ENCODE results near the gene PTPN3.

PTPN3 gene

GRCh38 chr9:109476642-109477257 is 21.4 kb downstream of the PTPN3 start:
- H3K9me3 Mint-ChIP-seq = no peaks in the 10 kb centered on the region
- H3K4me1 Mint-ChIP-seq (ENCODE audit: low read depth) = peaks cover 7% of the 10 kb centered on the region
- no peak overlapping the region for H3K4me3 Mint-ChIP-seq
- peaks cover 27% of the 10 kb centered on the region for H3K27me3 Mint-ChIP-seq (ENCODE audit: low read depth)
- no peaks in the 10 kb centered on the region for H3K36me3 Mint-ChIP-seq (ENCODE audit: low read depth)
- H3K27ac Mint-ChIP-seq = no peak overlapping the region
- DNase-seq (ENCODE audit: low spot score) = no peak

- H3K27ac Mint-ChIP-seq = no peak overlapping the region
- H3K4me1 Mint-ChIP-seq (ENCODE audit: low read depth) = peaks cover 7% of the 10 kb centered on the region
- no peaks in the 10 kb centered on the region for H3K9me3 Mint-ChIP-seq
- no peaks in the 10 kb centered on the region for H3K36me3 Mint-ChIP-seq (ENCODE audit: low read depth)
- DNase-seq (ENCODE audit: low spot score) = no peak
- H3K27me3 Mint-ChIP-seq (ENCODE audit: low read depth) = peaks cover 34% of the 10 kb centered on the region
- no peak overlapping the region for H3K4me3 Mint-ChIP-seq
Measured at GRCh38 chr9:109475526-109475925, 22.6 kb downstream of the PTPN3 start.

DNA sequence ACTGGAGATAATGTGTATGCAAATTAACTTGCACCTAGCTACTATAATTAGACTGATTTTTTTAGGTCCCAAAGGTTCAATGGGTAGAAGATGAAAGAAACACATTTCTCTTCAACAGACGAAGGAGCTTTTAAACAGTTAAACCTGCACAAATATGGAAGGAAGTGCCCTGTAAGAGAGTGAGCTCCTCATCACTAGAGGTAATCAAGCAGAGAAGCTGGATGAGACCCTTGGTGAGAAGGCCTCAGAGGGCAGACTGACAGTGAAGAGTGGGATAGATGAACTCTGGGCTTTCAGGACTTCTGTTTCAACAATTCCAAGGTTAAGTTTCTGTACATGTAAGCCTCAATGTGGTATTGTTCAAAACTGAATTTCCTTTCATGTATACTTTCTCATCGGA is 23.2 kb downstream of the PTPN3 start:
- no peaks in the 10 kb centered on the region for H3K9me3 Mint-ChIP-seq
- H3K4me1 Mint-ChIP-seq (ENCODE audit: low read depth) = peaks cover 5% of the 10 kb centered on the region

GRCh38 chr9:109474170-109474569 is 23.9 kb downstream of the PTPN3 start:
- Mint-ChIP-seq H3K4me3 (no peak overlapping the region), H3K9me3 (no peaks in the 10 kb centered on the region), H3K4me1 (ENCODE audit: low read depth) (no peaks in the 10 kb centered on the region), H3K27ac (no peak overlapping the region), H3K27me3 (ENCODE audit: low read depth) (peaks cover 34% of the 10 kb centered on the region), H3K36me3 (ENCODE audit: low read depth) (no peaks in the 10 kb centered on the region)
- DNase-seq (ENCODE audit: low spot score) = no peak

More for the DNA sequence above, 23.2 kb downstream of the PTPN3 start:
- Mint-ChIP-seq H3K4me3 (no peak overlapping the region), H3K27ac (no peak overlapping the region), H3K27me3 (ENCODE audit: low read depth) (peaks cover 34% of the 10 kb centered on the region), H3K36me3 (ENCODE audit: low read depth) (no peaks in the 10 kb centered on the region)
- no peak for DNase-seq (ENCODE audit: low spot score)

GRCh38 chr9:109473329-109473728 is 24.8 kb downstream of the PTPN3 start:
- DNase-seq (ENCODE audit: low spot score) = no peak
- Mint-ChIP-seq H3K9me3 (no peaks in the 10 kb centered on the region), H3K4me3 (no peak overlapping the region), H3K27me3 (ENCODE audit: low read depth) (peaks cover 34% of the 10 kb centered on the region), H3K4me1 (ENCODE audit: low read depth) (peaks cover 3% of the 10 kb centered on the region), H3K27ac (no peak overlapping the region), H3K36me3 (ENCODE audit: low read depth) (no peaks in the 10 kb centered on the region)

- H3K27ac Mint-ChIP-seq = no peak overlapping the region
- H3K9me3 Mint-ChIP-seq = no peaks in the 10 kb centered on the region
- H3K4me1 Mint-ChIP-seq (ENCODE audit: low read depth) = peaks cover 17% of the 10 kb centered on the region
- peaks cover 27% of the 10 kb centered on the region for H3K27me3 Mint-ChIP-seq (ENCODE audit: low read depth)
- H3K36me3 Mint-ChIP-seq (ENCODE audit: low read depth) = no peaks in the 10 kb centered on the region
- no peak overlapping the region for H3K4me3 Mint-ChIP-seq
- no peak for DNase-seq (ENCODE audit: low spot score)
Measured at GRCh38 chr9:109471475-109472393, 26.4 kb downstream of the PTPN3 start.

DNA sequence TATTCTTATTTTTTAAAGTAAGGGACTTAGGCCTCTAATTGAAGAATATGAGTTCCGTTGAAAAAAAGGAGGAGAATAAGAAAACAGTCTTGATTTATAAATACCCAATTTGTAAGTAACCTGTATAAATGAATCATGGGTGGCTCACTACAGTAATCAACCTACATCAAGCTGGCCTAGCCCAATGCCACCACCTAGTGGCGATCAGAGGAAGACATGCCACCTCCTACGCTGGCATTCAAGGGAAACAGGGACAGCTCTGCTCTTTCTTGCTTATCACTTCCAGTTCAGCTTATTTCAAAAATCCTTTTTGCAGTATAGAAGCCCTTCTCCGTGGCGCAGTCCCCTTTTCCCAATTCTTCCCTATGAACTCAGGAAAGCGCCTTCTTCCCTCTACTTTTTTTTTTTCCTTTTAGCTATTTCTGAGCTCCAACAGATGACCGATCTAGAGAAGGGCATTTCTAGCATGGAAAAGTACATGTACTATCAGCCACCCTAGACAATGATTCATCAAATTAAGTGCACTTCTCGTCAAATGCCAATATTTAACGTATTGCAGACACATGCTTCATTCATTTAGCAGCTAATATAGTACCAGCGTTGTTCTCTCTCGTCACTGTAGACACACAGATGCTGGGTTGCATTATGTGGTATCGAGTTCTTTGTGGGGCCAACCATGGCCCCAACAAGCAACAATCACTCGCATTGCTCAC is 28.3 kb downstream of the PTPN3 start:
- H3K4me1 Mint-ChIP-seq (ENCODE audit: low read depth) = peaks cover 31% of the 10 kb centered on the region
- DNase-seq (ENCODE audit: low spot score) = peak; percentile 73
- H3K36me3 Mint-ChIP-seq (ENCODE audit: low read depth) = no peaks in the 10 kb centered on the region
- no peak overlapping the region for H3K4me3 Mint-ChIP-seq
- no peaks in the 10 kb centered on the region for H3K9me3 Mint-ChIP-seq
- peaks cover 23% of the 10 kb centered on the region for H3K27me3 Mint-ChIP-seq (ENCODE audit: low read depth)
- H3K27ac Mint-ChIP-seq = no peak overlapping the region

- no peak overlapping the region for H3K27ac Mint-ChIP-seq
- H3K4me3 Mint-ChIP-seq = no peak overlapping the region
- H3K27me3 Mint-ChIP-seq (ENCODE audit: low read depth) = peaks cover 17% of the 10 kb centered on the region
- no peak for DNase-seq (ENCODE audit: low spot score)
- no peaks in the 10 kb centered on the region for H3K36me3 Mint-ChIP-seq (ENCODE audit: low read depth)
- H3K4me1 Mint-ChIP-seq (ENCODE audit: low read depth) = peaks cover 37% of the 10 kb centered on the region
- H3K9me3 Mint-ChIP-seq = no peaks in the 10 kb centered on the region
Measured at GRCh38 chr9:109468927-109469326, 29.2 kb downstream of the PTPN3 start.

DNA sequence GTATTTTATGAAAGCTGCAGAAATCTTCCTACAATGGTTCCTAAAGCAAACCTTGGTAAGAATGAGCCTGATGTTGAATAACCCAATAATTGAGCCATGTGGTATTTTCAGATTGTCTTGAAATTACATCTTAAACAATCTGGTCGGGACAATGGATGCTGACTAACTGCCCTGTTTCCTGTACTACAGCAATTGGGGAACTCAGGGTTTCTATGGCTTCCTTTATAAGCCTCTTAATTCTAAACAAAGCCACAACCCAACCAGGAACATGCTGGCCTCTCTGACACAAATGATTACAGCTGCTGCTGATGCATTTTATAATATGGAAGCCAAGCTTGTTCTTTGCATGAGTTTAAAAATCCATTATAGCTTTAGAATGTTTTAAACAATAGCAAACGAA is 30.2 kb downstream of the PTPN3 start:
- Mint-ChIP-seq H3K27me3 (ENCODE audit: low read depth) (peaks cover 13% of the 10 kb centered on the region), H3K4me3 (no peak overlapping the region), H3K27ac (peak overlapping the region; percentile 16), H3K4me1 (ENCODE audit: low read depth) (peaks cover 40% of the 10 kb centered on the region), H3K9me3 (no peaks in the 10 kb centered on the region), H3K36me3 (ENCODE audit: low read depth) (no peaks in the 10 kb centered on the region)
- peak; percentile 24 for DNase-seq (ENCODE audit: low spot score)

- no peak for DNase-seq (ENCODE audit: low spot score)
- no peaks in the 10 kb centered on the region for H3K36me3 Mint-ChIP-seq (ENCODE audit: low read depth)
- no peak overlapping the region for H3K4me3 Mint-ChIP-seq
- H3K4me1 Mint-ChIP-seq (ENCODE audit: low read depth) = peaks cover 41% of the 10 kb centered on the region
- no peaks in the 10 kb centered on the region for H3K9me3 Mint-ChIP-seq
- peak overlapping the region; percentile 38 for H3K27ac Mint-ChIP-seq
- peaks cover 8% of the 10 kb centered on the region for H3K27me3 Mint-ChIP-seq (ENCODE audit: low read depth)
Measured at GRCh38 chr9:109466623-109467590, 31.2 kb downstream of the PTPN3 start.

GRCh38 chr9:109463924-109464625 is 34.0 kb downstream of the PTPN3 start:
- peak overlapping the region; percentile 44 for H3K27ac Mint-ChIP-seq
- peak overlapping the region; percentile 1 for H3K4me3 Mint-ChIP-seq
- H3K9me3 Mint-ChIP-seq = no peaks in the 10 kb centered on the region
- DNase-seq (ENCODE audit: low spot score) = peak; percentile 76
- peaks cover 45% of the 10 kb centered on the region for H3K4me1 Mint-ChIP-seq (ENCODE audit: low read depth)
- no peaks in the 10 kb centered on the region for H3K27me3 Mint-ChIP-seq (ENCODE audit: low read depth)
- H3K36me3 Mint-ChIP-seq (ENCODE audit: low read depth) = no peaks in the 10 kb centered on the region

- Mint-ChIP-seq H3K27me3 (ENCODE audit: low read depth) (no peaks in the 10 kb centered on the region), H3K9me3 (no peaks in the 10 kb centered on the region), H3K27ac (no peak overlapping the region), H3K4me3 (no peak overlapping the region), H3K36me3 (ENCODE audit: low read depth) (no peaks in the 10 kb centered on the region), H3K4me1 (ENCODE audit: low read depth) (peaks cover 21% of the 10 kb centered on the region)
- no peak for DNase-seq (ENCODE audit: low spot score)
Measured at GRCh38 chr9:109460576-109460975, 37.5 kb downstream of the PTPN3 start.

DNA sequence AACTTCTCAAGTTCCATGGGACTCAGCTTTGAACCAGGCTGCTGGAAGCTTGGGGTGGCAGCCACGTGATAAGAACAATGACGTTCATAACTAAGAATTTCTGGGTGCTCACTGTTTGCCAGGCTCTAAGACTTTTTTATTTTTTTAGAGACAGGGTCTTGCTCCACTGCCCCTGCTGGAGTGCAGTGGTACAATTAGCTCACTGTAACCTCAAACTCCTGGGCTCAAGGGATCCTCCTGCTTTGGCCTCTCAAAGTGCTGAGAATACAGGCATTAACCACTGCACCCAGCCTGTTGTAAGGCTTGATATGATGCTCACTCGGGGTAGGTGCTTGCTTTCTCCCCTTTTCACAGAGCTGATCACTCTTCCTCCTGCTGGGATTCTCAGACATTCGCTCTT is 38.7 kb downstream of the PTPN3 start:
- H3K27ac Mint-ChIP-seq = peak overlapping the region; percentile 18
- H3K27me3 Mint-ChIP-seq (ENCODE audit: low read depth) = peaks cover 5% of the 10 kb centered on the region
- H3K4me3 Mint-ChIP-seq = no peak overlapping the region
- H3K4me1 Mint-ChIP-seq (ENCODE audit: low read depth) = peaks cover 16% of the 10 kb centered on the region
- DNase-seq (ENCODE audit: low spot score) = no peak
- no peaks in the 10 kb centered on the region for H3K36me3 Mint-ChIP-seq (ENCODE audit: low read depth)
- no peaks in the 10 kb centered on the region for H3K9me3 Mint-ChIP-seq
